HepG2 (cell line): ENCODE measurements around the gene DELE1. TPM values are rescaled to one million over a fixed set of nuclear protein-coding genes. Genes with fewer than 3 reads are reported as not detected.

Source experiments
- ATAC-seq: fragments of 200-7000 bp; cut with Tn5 transposase; 3 replicates; pipeline ENCODE4 v1.9.1; 2020; ENCODE audit warnings: mild to moderate bottlenecking, moderate library complexity
- BruUV-seq: library from RNA; stranded (reverse); fragments of 400-500 nt; replicated peaks from 2 replicates; lab custom pipeline; 2021; lab: Mats Ljungman, UMichigan
- CTCF ChIA-PET: fragments of 300-600 bp; formaldehyde crosslinking; extraction: SDS; loops from one replicate; lab custom pipeline; 2021; ENCODE audit warnings: low total read pairs, inconsistent platforms, low intra/inter-chr PET ratio; lab: Yijun Ruan, JAX
- POLR2A ChIA-PET: fragments of 350-600 bp; sonication (Branson Sonifier 250); formaldehyde crosslinking; loops from one replicate; lab custom pipeline; 2020; ENCODE audit warnings: antibody characterized with exemption, inconsistent platforms; lab: Yijun Ruan, JAX
- DNase-seq: peaks from one replicate; pipeline ENCODE4 v3.0.0-alpha.2; 2015; ENCODE audit warnings: low spot score
- FAIRE-seq: peaks from 3 replicates; lab custom pipeline; 2011; peaks lifted over from hg19 to GRCh38; lab: Jason Lieb, UNC
- H2AFZ ChIP-seq: one replicate; pipeline ENCODE4 v1.6.1; 2011; ENCODE audit warnings: low read length, inconsistent platforms
- H3K27ac ChIP-seq: fragments of 300-600 bp; 3 replicates; pipeline ENCODE4 v1.8.0; 2011; ENCODE audit warnings: mixed run types, mild to moderate bottlenecking, mixed read lengths, low read length, inconsistent platforms; ENCODE audit not compliant: insufficient read depth; ENCODE audit errors: extremely low read length
- H3K27me3 ChIP-seq, 2 experiments: fragments of 200-600 bp in 1 of 2; 2 replicates in 1 of 2; 3 replicates in 1 of 2; pipeline versions ENCODE4 v1.6.0 to v1.8.0; 2011; ENCODE audit warnings: low read length in 2 of 2, mild to moderate bottlenecking in 2 of 2, moderate library complexity in 2 of 2, inconsistent platforms in 1 of 2; ENCODE audit not compliant: insufficient read depth in 2 of 2, control insufficient read depth in 1 of 2
- H3K36me3 ChIP-seq, 2 experiments: fragments of 200-600 bp in 1 of 2; replicated peaks in 1 of 2; 2 replicates in 1 of 2; 3 replicates in 1 of 2; pipeline versions ENCODE4 v1.5.1 to v1.8.0; 2011; ENCODE audit warnings: low read length in 2 of 2, inconsistent platforms in 1 of 2; ENCODE audit not compliant: insufficient read depth in 2 of 2, control insufficient read depth in 1 of 2
- H3K4me1 ChIP-seq: 2 replicates; pipeline ENCODE4 v1.5.1; 2012; ENCODE audit warnings: low read length, inconsistent platforms; ENCODE audit not compliant: insufficient read depth
- H3K4me2 ChIP-seq: 2 replicates; pipeline ENCODE4 v1.6.0; 2011; ENCODE audit warnings: low read depth, low read length, inconsistent platforms
- H3K4me3 ChIP-seq, 3 experiments: fragments of 200-600 bp in 1 of 3; sonication (generic), shearing (Covaris generic) in 1 of 3; replicated peaks in 1 of 3; 2 replicates each; pipeline ENCODE4 v1.5.1; 2011 to 2016; ENCODE audit warnings: low read length in 3 of 3, inconsistent platforms in 2 of 3, low read depth in 2 of 3, mild to moderate bottlenecking in 2 of 3, control low read depth in 1 of 3, mixed read lengths in 1 of 3; ENCODE audit not compliant: insufficient read depth in 1 of 3
- H3K79me2 ChIP-seq: one replicate; pipeline ENCODE4 v1.6.1; 2011; ENCODE audit warnings: low read length, inconsistent platforms; ENCODE audit not compliant: insufficient read depth
- H3K9ac ChIP-seq: 2 replicates; pipeline ENCODE4 v1.6.0; 2011; ENCODE audit warnings: mild to moderate bottlenecking, low read depth, low read length, inconsistent platforms; ENCODE audit not compliant: insufficient read depth
- H3K9me3 ChIP-seq: 2 replicates; pipeline ENCODE4 v1.5.1; 2012; ENCODE audit warnings: mild to moderate bottlenecking, low read length
- H4K20me1 ChIP-seq: 2 replicates; pipeline ENCODE4 v1.6.0; 2011; ENCODE audit warnings: inconsistent platforms, mild to moderate bottlenecking, low read length, moderate library complexity; ENCODE audit not compliant: insufficient read depth
- AHDC1 ChIP-seq: sonication (generic); formaldehyde crosslinking; IDR thresholded peaks from 2 replicates; pipeline ENCODE4 v1.5.1; 2020; ENCODE audit warnings: mild to moderate bottlenecking, missing genetic modification reagents, borderline replicate concordance
- CREB1 ChIP-seq, 2 experiments: fragments of 450-650 bp in 1 of 2; IDR thresholded peaks; 2 replicates each; pipeline ENCODE4 v1.6.1; 2016 to 2017; ENCODE audit warnings: control low read depth in 1 of 2, mild to moderate bottlenecking in 1 of 2, missing compliant biosample characterization in 1 of 2, missing genetic modification characterization in 1 of 2
- FOSL1 ChIP-seq: sonication (generic); formaldehyde crosslinking; IDR thresholded peaks from 2 replicates; pipeline ENCODE4 v1.9.0; 2021; ENCODE audit warnings: missing genetic modification reagents, borderline replicate concordance
- FOXP4 ChIP-seq: sonication (generic); formaldehyde crosslinking; IDR thresholded peaks from 2 replicates; pipeline ENCODE4 v1.4.0; 2020; ENCODE audit warnings: missing genetic modification reagents
- GPBP1L1 ChIP-seq: sonication (generic); formaldehyde crosslinking; IDR thresholded peaks from 2 replicates; pipeline ENCODE4 v1.5.0; 2020; ENCODE audit warnings: mild to moderate bottlenecking, missing genetic modification reagents
- HNF4A ChIP-seq: sonication (generic); formaldehyde crosslinking; IDR thresholded peaks from 2 replicates; pipeline ENCODE4 v1.4.0; 2020; ENCODE audit warnings: missing genetic modification reagents
- KAT2B ChIP-seq: fragments of 150-350 bp; IDR thresholded peaks from 2 replicates; pipeline ENCODE4 v1.6.1; 2014; ENCODE audit warnings: low read depth, low read length, borderline replicate concordance
- NFKBIZ ChIP-seq: IDR thresholded peaks from 2 replicates; pipeline ENCODE4 v1.6.1; 2018; ENCODE audit warnings: missing genetic modification reagents, missing compliant biosample characterization
- PHF5A ChIP-seq: IDR thresholded peaks from one replicate; pipeline ENCODE4 v1.6.1; 2018; ENCODE audit warnings: low read depth, missing genetic modification reagents; ENCODE audit not compliant: unreplicated experiment
- SIX1 ChIP-seq: sonication (generic); formaldehyde crosslinking; IDR thresholded peaks from 2 replicates; pipeline ENCODE4 v1.4.0; 2020; ENCODE audit warnings: missing genetic modification reagents, borderline replicate concordance
- ZFX ChIP-seq: sonication (generic); formaldehyde crosslinking; IDR thresholded peaks from 2 replicates; pipeline ENCODE4 v1.4.0; 2020; ENCODE audit warnings: mild to moderate bottlenecking, low read depth, missing genetic modification reagents, moderate library complexity
- ZNF335 ChIP-seq: sonication (generic); formaldehyde crosslinking; IDR thresholded peaks from 2 replicates; pipeline ENCODE4 v1.4.0; 2020; ENCODE audit warnings: missing genetic modification reagents
- ZNF710 ChIP-seq: sonication (generic); formaldehyde crosslinking; IDR thresholded peaks from 2 replicates; pipeline ENCODE4 v1.5.0; 2020; ENCODE audit warnings: mild to moderate bottlenecking, missing genetic modification reagents, borderline replicate concordance
- WGBS: methylation state at CpG from one replicate; pipeline ENCODE4 v1.1.6; 2017; ENCODE audit warnings: low lambda C conversion rate; 5-methylcytosine and 5-hydroxymethylcytosine counted together
- in situ Hi-C: cut with HindIII; loops from 2 replicates; pipeline ENCODE4 v1.10.0; 2017; ENCODE audit warnings: low pct_unique_long_range_greater_than_20kb; ENCODE audit not compliant: extremely low pct_ligation_motif_present
- intact Hi-C: fragments of 100-400 bp; cut with micrococcal nuclease; formaldehyde crosslinking; loops from one replicate; pipeline ENCODE4 v1.10.0; 2022; ENCODE audit not compliant: unreplicated experiment
- polyA plus RNA-seq, 8 experiments: library from polyadenylated mRNA; depleted of rRNA in 3 of 8; stranded (reverse) in 7 of 8; unstranded in 1 of 8; fragments of >200 nt; fragmentation: Illumina TruSeq in 4 of 8; extraction: Trizol in 4 of 8; gene quantifications; 2 replicates each; pipeline versions ENCODE4 v1.2.1 to v1.2.3, GENCODE V29; 2011 to 2016; ENCODE audit warnings: low read depth in 4 of 8, missing spikeins in 1 of 8, mixed read lengths in 1 of 8; ENCODE audit not compliant: insufficient read depth in 1 of 8
- total RNA-seq, 5 experiments: library from RNA; depleted of rRNA; stranded (reverse); fragments of >200 nt; fragmentation: Illumina TruSeq; extraction: Trizol; gene quantifications; 2 replicates each; pipeline ENCODE4 v1.2.3, GENCODE V29; 2016; ENCODE audit warnings: low read depth in 1 of 5

The DELE1 gene
- total and polyA plus RNA-seq, 2 of the 13 experiments (the other 11 are each of a cell fraction or from before 2014, with no cell fraction given): 57.5 to 90.3 TPM

- peaks cover 20 to 79% of the 10 kb centered on the region in 2 experiments for H3K36me3 ChIP-seq
- H3K9me3 ChIP-seq: no peaks in the 10 kb centered on the region
- intact Hi-C loops: loop anchor here (5.0 kb wide), 1 partner anchor 33 kb away; no protein-coding TSS in a partner anchor
- no peaks in the 10 kb centered on the region for H3K27me3 ChIP-seq
- no peak overlapping the region for H3K4me2 ChIP-seq
- TF ChIP-seq AHDC1 (CRISPR knock-in tag): no peak
- no peak for TF ChIP-seq NFKBIZ
- TF ChIP-seq SIX1: no peak
- TF ChIP-seq FOSL1: no peak
- TF ChIP-seq KAT2B: no peak
- no peak for TF ChIP-seq PHF5A (CRISPR knock-in tag)
- TF ChIP-seq ZNF335 (CRISPR knock-in tag): no peak
- TF ChIP-seq FOXP4 (CRISPR knock-in tag): no peak
- no peak for TF ChIP-seq GPBP1L1 (CRISPR knock-in tag)
- TF ChIP-seq ZNF710 (CRISPR knock-in tag): no peak
- TF ChIP-seq CREB1 (IDR thresholded peaks at IDR 0.05): no peak
- TF ChIP-seq CREB1 (CRISPR knock-in tag; IDR thresholded peaks at IDR 0.05): no peak
- TF ChIP-seq HNF4A (CRISPR knock-in tag): no peak
- no peak for TF ChIP-seq ZFX
- TF ChIP-seq, all 625 proteins: peak for 0
- Histone ChIP-seq H3K9ac (no peak overlapping the region), H3K4me1 (peaks cover 9% of the 10 kb centered on the region), H3K4me3 (no peak overlapping the region), H3K79me2 (peaks cover 3% of the 10 kb centered on the region), H2AFZ (no peak overlapping the region), H4K20me1 (no peaks in the 10 kb centered on the region), H3K27ac (no peak overlapping the region)
- ChIA-PET CTCF (no interaction called here), POLR2A (no interaction called here)
- in situ Hi-C loops: no loop called here
- DNase-seq (no peak), FAIRE-seq (no peak), ATAC-seq (no peak)
- BruUV-seq: no TSS peak
- WGBS: 93% methylated on average over 17 of the region's 19 CpGs
Observed at GRCh38 chr5:141929398-141930058, 5.9 kb downstream of the DELE1 start.
